G401.6 (cell line): ENCODE results near the gene STAC2.
A peak's percentile ranks its signal among the peaks of the same experiment; 100 is the strongest.
"Not testable (repeated sequence)": the region's sequence is repeated elsewhere in the genome, so short reads cannot be mapped to it uniquely, and the experiment has no call there.

ENCODE experiments used
- FAIRE-seq: peaks from 2 replicates; lab custom pipeline; 2012; peaks lifted over from hg19 to GRCh38; lab: Jason Lieb, UNC

The STAC2 gene

DNA sequence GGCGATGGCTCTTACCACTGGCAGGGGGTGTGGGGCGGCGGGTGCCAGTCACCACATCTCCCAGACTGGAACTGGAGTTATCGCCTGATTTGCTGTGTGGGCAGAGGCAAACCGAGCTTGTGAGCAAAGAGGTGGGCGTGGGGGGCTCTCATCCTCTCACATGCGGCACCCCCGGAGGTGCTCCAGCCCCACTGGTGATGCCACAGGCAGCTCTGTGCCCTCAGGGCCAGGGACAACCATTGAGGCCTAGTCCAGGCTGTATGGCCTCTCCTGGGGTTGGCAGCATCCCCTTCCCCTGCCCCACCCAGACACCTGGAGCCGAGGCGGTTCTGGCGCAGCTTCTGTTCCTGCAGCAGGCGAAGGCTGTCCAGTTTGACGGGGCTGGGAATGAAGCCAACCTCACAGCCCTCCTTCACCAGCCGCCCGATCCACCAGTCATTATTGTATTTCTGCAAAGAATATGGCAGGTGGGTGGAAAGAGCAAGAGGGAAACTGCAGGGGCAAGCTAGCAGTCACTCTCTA is 39.2 kb downstream of the STAC2 start:
- no peak for FAIRE-seq

DNA sequence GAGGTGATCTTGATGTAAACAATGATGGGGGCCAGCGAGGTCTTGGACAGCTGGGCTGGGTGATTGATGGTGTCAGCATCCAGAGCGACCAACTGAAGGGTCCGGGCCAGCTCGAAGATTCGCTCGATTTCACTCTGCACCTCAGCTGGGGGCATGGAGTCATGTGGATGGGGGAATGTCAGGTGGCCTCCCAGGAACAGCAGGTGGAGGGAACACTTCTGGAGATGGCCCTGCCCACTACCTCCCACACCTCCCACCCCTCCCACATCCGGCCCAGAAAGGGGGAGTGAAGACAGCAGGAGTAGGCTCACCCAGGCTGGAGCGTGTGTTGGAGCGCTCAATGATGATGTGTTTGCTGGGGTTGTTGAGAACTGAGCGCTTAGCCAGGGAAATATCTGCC is 42.0 kb downstream of the STAC2 start:
- FAIRE-seq, result no peak

- no peak for FAIRE-seq
These were observed 42.7 kb downstream of the STAC2 start for GRCh38 chr17:39183045-39183444.

GRCh38 chr17:39181303-39181702 is 44.4 kb downstream of the STAC2 start:
- FAIRE-seq, result no peak

DNA sequence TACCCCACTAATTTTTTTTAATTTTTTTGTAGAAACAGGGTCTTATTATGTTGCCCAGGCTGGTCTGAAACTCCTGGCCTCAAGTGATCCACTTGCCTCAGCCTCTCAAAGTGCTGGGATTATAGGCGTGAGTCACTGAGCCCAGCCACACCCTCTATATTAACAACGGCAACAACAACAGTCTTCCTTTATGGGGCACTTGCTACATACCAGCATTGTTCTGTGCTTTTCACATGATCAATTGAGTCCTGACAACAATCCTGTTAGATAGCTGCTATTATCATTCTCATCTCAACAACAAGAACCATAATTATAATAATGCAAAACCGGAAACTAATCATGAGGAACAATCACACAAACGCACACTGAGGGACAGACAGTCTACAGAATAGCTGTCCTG is 47.2 kb downstream of the STAC2 start:
- no peak for FAIRE-seq

- FAIRE-seq, result peak; percentile 73
These were observed 48.5 kb downstream of the STAC2 start for GRCh38 chr17:39177256-39177655.

- no peak for FAIRE-seq
These were observed 50.1 kb downstream of the STAC2 start for GRCh38 chr17:39175695-39176093.

GRCh38 chr17:39174920-39175694 is 50.6 kb downstream of the STAC2 start:
- FAIRE-seq, result peak; percentile 8

GRCh38 chr17:39173526-39174274 is 52.0 kb downstream of the STAC2 start:
- FAIRE-seq, result no peak

GRCh38 chr17:39173080-39173479 is 52.7 kb downstream of the STAC2 start:
- no peak for FAIRE-seq

- FAIRE-seq, result no peak
These were observed 53.8 kb downstream of the STAC2 start for GRCh38 chr17:39171933-39172332.

DNA sequence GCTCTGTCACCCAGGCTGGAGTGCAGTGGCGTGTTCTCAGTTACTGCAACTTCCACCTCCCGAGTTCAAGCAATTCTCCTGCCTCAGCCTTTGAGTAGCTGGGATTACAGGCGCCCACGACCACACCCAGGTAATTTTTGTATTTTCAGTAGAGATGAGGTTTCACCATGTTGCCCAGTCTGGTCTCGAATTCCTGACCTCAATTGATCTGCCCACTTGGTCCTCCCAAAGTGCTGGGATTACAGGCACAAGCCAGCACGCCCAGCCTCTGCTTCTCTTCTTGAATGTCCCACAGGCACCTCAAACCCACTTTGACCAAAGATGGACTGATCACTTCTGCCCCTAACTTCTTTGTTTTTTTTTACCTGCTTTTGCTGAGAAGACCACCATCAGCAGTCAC is 55.2 kb downstream of the STAC2 start:
- FAIRE-seq, result no peak

DNA sequence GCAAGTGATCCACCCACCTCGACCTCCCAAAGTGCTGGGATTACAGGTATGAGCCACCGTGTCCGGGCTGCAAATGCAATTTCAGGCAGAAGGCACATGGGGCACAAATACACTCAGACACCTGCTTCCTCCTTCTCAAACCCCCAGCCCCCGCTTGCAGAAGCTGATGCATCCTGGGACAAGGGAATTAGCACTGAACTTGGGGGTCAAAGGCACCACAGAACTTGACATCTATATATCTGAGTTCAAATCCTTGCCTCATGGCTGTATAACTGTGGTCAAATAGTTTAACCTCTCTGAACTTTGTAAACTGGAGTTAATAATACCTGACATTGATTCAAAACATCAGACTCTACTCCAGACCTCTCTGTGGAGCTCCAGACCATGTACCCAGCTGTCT is 55.6 kb downstream of the STAC2 start:
- no peak for FAIRE-seq

- FAIRE-seq, result no peak
These were observed 56.2 kb downstream of the STAC2 start for GRCh38 chr17:39169518-39169917.

- FAIRE-seq, result no peak
These were observed 56.6 kb downstream of the STAC2 start for GRCh38 chr17:39169101-39169500.

- FAIRE-seq, result not testable (repeated sequence)
These were observed 57.2 kb downstream of the STAC2 start for GRCh38 chr17:39168503-39168902.

- no peak for FAIRE-seq
These were observed 58.3 kb downstream of the STAC2 start for GRCh38 chr17:39167476-39167875.

- no peak for FAIRE-seq
These were observed 59.1 kb downstream of the STAC2 start for GRCh38 chr17:39166437-39167335.

DNA sequence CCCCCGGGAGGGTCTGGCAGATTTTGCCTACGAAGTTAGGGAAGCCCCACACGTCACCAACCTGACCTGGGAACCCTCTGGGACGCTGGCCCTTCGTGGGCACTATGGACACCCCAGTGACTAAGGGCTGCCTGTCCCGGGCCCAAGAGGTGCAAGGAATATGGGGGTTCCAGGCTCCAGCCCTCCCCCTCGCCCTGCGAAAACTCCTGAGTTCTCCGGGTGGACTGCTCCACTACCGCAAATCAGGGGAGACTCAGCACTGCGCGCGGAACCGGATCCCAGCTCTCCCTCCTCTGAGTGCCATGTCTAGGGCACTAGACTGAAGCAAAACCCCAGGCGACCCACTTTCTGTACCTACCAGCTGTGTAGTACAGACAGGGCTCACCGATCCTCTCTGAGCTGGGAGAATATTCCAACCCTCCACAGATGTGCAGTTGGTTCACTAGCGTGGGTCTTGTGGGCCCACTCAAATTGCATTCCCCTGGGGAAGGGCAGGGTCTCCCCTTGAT is 59.9 kb downstream of the STAC2 start, which contains the start of gene ARL5C:
Gene ARL5C, minus strand, starts transcription at position 321 of the 509 bp plus-strand sequence. CDS start 401 bp downstream, outside the sequence.
- FAIRE-seq, result no peak

- FAIRE-seq, result no peak
These were observed 60.4 kb downstream of the STAC2 start for GRCh38 chr17:39165178-39165840.

DNA sequence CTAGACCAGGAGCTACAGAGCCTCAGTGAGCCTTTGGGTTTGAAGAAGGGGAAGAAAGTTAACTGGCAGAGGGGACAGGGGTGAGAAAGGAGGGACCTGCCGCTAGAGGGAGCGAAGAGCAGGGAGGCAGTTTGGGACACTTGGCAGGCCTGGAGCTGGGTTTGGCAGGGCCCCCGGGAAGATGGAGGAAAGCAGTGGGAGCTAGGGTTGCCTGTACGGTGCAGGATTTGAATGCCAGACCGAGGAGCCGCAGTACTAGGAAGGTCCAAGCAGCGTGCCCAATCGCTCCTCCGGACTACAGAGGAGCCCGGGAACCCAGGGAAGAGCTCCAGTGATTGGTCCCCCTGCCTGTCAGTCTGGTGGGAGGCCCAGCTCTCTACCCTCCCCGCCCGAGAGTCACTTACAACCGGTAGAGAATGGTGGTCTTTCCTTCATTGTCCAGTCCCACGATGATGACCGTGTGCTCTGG is 61.0 kb downstream of the STAC2 start:
- peak; percentile 69 for FAIRE-seq
